AG04450 (cell line): ENCODE data around the gene GPX1. TPM values are rescaled to one million over a fixed set of nuclear protein-coding genes. Genes with fewer than 3 reads are reported as not detected.
"Not testable (repeated sequence)": the region's sequence is repeated elsewhere in the genome, so short reads cannot be mapped to it uniquely, and the experiment has no call there.

Experiments used
- CTCF ChIA-PET: fragments of 300-600, 350-600 bp; formaldehyde crosslinking; extraction: SDS; loops from one replicate; lab custom pipeline; 2022; ENCODE audit warnings: antibody characterized with exemption, inconsistent platforms; lab: Charles Lee
- POLR2A ChIA-PET: fragments of 350-600 bp; formaldehyde crosslinking; extraction: SDS; loops from one replicate; lab custom pipeline; 2021; ENCODE audit warnings: antibody characterized with exemption, inconsistent platforms; lab: Yijun Ruan, JAX
- DNase-seq: peaks from one replicate; pipeline ENCODE4 v3.0.0-alpha.2; 2011; ENCODE audit warnings: low read depth, low spot score
- H3K27ac ChIP-seq: one replicate; pipeline ENCODE4 v1.5.1; 2012; ENCODE audit warnings: low read depth, low read length, control low read depth
- H3K27me3 ChIP-seq: one replicate; pipeline ENCODE4 v1.6.0; 2012; ENCODE audit warnings: low read length; ENCODE audit not compliant: control insufficient read depth, insufficient read depth
- H3K4me3 ChIP-seq: 2 replicates; pipeline ENCODE4 v1.5.1; 2011; ENCODE audit warnings: mild to moderate bottlenecking, low read depth, low read length, control low read depth
- H3K9me3 ChIP-seq: 2 replicates; pipeline ENCODE4 v1.5.1; 2012; ENCODE audit warnings: low read length; ENCODE audit not compliant: control insufficient read depth, insufficient read depth
- polyA plus RNA-seq: library from polyadenylated mRNA; depleted of rRNA; stranded (reverse); fragments of >200 nt; gene quantifications from 2 replicates; pipeline ENCODE4 v1.2.3, GENCODE V29; 2011
- TF ChIP-seq, protein P1 (sequence below): IDR thresholded peaks from 2 replicates; pipeline ENCODE4 v1.5.1; 2011; ENCODE audit warnings: low read depth, low read length, control low read depth, inconsistent platforms

GPX1 gene
- polyA plus RNA-seq, 1 experiment, result 434 TPM

DNA sequence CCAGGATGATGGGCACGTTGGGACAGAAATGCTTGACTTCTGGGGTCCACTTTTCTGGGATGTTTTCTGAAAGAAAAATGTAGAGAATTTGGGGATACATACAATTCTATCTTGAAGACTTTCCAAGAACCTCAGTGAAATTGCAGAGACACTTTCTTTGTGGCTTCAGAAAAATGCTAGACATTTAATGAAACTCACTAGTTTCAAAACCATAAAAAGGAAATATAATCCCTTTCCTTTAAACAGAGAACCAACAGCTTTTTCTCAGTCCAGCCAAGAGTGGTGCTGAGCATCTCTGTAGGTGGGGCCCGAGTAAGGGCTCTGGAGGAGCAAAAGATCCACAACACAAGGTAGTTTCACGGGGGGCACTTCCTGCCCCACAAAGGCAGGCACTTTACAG is 4.4 kb upstream of the GPX1 start:
- no peaks in the 10 kb centered on the region; the same call in 1 of the 2 replicates for H3K9me3 ChIP-seq
- H3K27ac ChIP-seq, result peak overlapping the region; percentile 68
- DNase-seq, result no peak
- no peaks in the 10 kb centered on the region for H3K27me3 ChIP-seq
- ChIA-PET CTCF (interaction anchor here (0.7 to 1.6 kb wide), 2 partner anchors 23 to 177 kb away, joined by 3 to 4 read pairs; partner anchors contain the start of gene USP4), POLR2A (interaction anchor here (0.6 to 1.8 kb wide), 5 partner anchors 10 to 67 kb away, joined by 3 to 7 read pairs (median 5); partner anchors contain the start of genes NICN1, RHOA, TCTA and USP4)
- H3K4me3 ChIP-seq, result no peak overlapping the region
- TF ChIP-seq, protein P1, sequence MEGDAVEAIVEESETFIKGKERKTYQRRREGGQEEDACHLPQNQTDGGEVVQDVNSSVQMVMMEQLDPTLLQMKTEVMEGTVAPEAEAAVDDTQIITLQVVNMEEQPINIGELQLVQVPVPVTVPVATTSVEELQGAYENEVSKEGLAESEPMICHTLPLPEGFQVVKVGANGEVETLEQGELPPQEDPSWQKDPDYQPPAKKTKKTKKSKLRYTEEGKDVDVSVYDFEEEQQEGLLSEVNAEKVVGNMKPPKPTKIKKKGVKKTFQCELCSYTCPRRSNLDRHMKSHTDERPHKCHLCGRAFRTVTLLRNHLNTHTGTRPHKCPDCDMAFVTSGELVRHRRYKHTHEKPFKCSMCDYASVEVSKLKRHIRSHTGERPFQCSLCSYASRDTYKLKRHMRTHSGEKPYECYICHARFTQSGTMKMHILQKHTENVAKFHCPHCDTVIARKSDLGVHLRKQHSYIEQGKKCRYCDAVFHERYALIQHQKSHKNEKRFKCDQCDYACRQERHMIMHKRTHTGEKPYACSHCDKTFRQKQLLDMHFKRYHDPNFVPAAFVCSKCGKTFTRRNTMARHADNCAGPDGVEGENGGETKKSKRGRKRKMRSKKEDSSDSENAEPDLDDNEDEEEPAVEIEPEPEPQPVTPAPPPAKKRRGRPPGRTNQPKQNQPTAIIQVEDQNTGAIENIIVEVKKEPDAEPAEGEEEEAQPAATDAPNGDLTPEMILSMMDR, result no peak

DNA sequence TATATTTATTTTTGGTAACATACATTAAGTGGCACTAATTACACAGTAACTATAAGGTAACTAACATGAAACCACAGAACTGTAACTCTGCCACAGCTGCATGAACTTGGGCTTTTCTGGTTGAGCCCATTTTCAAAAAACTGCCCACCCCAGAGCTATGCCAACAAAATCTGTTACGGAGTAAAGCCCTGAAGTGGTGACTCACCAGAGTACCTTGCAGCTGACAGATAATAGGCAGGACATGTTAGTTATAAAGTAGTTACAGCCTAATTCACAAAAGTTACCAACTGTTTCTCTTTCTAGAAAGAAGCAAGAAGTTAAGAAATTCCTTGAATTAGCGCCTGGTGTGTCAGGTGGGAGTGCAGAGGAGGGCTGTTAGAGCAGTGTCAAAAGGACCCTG is 1.5 kb upstream of the GPX1 start:
- TF ChIP-seq, protein P1, result no peak
- Histone ChIP-seq H3K27me3 (no peaks in the 10 kb centered on the region), H3K27ac (no peak overlapping the region), H3K4me3 (no peak overlapping the region), H3K9me3 (no peaks in the 10 kb centered on the region; the same call in 1 of the 2 replicates)
- no peak for DNase-seq
- ChIA-PET CTCF (no interaction called here), POLR2A (interaction anchor here (1.1 to 1.3 kb wide), 2 partner anchors 19 to 50 kb away, joined by 4 read pairs; partner anchors contain the start of gene USP4)

DNA sequence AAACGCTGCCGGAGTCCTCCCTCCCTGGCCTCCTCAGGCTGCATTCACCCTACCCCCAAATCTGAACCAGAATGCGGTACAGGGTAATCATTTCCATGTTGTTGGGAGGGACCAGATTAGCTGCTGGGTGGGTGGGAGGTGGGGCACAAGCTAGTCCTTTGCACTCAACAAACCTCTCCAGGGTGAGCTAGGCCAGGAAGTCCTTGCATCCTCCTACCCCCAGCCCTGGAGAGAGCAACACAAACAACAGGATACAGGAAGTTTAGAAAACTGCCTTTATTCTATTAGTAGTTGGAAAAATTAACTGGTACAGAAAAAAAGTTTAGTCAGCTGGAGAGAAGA is 702 bp upstream of the GPX1 start:
- no peaks in the 10 kb centered on the region; the same call in 1 of the 2 replicates for H3K9me3 ChIP-seq
- DNase-seq, result no peak
- TF ChIP-seq, protein P1, result no peak
- CTCF ChIA-PET, result interaction anchor here (1.2 kb wide), 1 partner anchor 42 kb away, joined by 3 read pairs; no protein-coding TSS in a partner anchor
- no peaks in the 10 kb centered on the region for H3K27me3 ChIP-seq
- POLR2A ChIA-PET, result interaction anchor here (0.5 to 1.3 kb wide), 8 partner anchors 17 to 1245 kb away, joined by 3 to 9 read pairs (median 4); partner anchors contain the start of genes DAG1 and USP4
- H3K27ac ChIP-seq, result peak overlapping the region; percentile 93
- peak overlapping the region; percentile 71 for H3K4me3 ChIP-seq

DNA sequence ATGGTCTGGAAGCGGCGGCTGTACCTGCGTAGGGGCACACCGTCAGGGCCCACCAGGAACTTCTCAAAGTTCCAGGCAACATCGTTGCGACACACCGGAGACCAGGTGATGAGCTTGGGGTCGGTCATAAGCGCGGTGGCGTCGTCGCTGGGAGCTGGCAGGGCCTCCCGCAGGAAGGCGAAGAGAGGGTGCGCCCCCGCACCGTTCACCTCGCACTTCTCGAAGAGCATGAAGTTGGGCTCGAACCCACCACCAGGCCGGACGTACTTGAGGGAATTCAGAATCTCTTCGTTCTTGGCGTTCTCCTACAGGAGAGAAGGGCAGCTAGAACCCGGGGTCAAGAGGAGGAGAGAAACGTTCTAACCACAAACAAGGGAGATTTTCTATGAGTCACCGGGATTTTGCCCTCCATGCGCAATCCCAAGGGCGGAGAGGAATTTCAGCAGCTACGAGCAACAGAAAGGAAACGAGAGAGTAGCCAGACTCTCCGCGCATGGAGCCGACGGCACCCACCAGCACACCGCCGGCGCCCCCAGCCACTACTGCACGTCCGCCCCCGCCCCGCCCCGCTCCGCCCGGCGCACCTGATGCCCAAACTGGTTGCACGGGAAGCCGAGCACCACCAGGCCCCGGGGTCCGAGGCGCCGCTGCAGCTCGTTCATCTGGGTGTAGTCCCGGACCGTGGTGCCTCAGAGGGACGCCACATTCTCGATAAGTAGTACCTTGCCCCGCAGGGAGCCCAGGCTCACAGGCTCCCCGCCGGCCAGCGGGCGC is 523 bp downstream of the GPX1 start:
- CTCF ChIA-PET, result interaction anchor here (1.2 kb wide), 1 partner anchor 44 kb away, joined by 3 read pairs; no protein-coding TSS in a partner anchor
- peak overlapping the region; percentile 71 for H3K4me3 ChIP-seq
- not testable (repeated sequence) for H3K27me3 ChIP-seq, H3K9me3 ChIP-seq
- H3K27ac ChIP-seq, result peak overlapping the region; percentile 93
- POLR2A ChIA-PET, result interaction anchor here (0.9 to 3.2 kb wide), 7 partner anchors 9 to 112 kb away, joined by 3 to 21 read pairs (median 4); partner anchors contain the start of genes DAG1, RHOA, TCTA and USP4
- peak; percentile 74 for DNase-seq

DNA sequence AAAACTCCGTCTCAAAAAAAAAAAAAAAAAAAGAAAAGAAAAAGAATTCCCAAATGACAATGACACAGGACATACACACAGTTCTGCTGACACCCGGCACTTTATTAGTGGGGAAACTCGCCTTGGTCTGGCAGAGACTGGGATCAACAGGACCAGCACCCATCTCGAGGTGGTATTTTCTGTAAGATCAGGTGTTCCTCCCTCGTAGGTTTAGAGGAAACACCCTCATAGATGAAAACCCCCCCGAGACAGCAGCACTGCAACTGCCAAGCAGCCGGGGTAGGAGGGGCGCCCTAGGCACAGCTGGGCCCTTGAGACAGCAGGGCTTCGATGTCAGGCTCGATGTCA is 1.1 kb downstream of the GPX1 start:
- Histone ChIP-seq H3K27ac (peak overlapping the region; percentile 93), H3K4me3 (peak overlapping the region; percentile 71)
- CTCF ChIA-PET, H3K9me3 ChIP-seq, H3K27me3 ChIP-seq, DNase-seq: not testable (repeated sequence)
- POLR2A ChIA-PET, result interaction anchor here (0.7 to 3.2 kb wide), 8 partner anchors 9 to 112 kb away, joined by 3 to 21 read pairs (median 5); partner anchors contain the start of genes DAG1, RHOA, TCTA and USP4
